Effector memory CD4-positive, alpha-beta T cell (primary cell): Measurements from ENCODE around the gene ABITRAM.
"Not testable (repeated sequence)": the region's sequence is repeated elsewhere in the genome, so short reads cannot be mapped to it uniquely, and the experiment has no call there.

Experiments used
- DNase-seq, 3 donors: peaks; one replicate each; pipeline ENCODE4 v3.0.0-alpha.2; 2020
- H3K27ac ChIP-seq: 2 replicates; pipeline ENCODE4 v1.7.0; 2013; ENCODE audit warnings: mild to moderate bottlenecking, low read length, moderate library complexity; ENCODE audit not compliant: insufficient read depth, poor library complexity, severe bottlenecking
- H3K27me3 ChIP-seq: replicated peaks from 2 replicates; pipeline ENCODE4 v1.7.0; 2013; ENCODE audit warnings: mild to moderate bottlenecking, low read length; ENCODE audit not compliant: insufficient read depth, control insufficient read depth, poor library complexity, severe bottlenecking
- H3K36me3 ChIP-seq: 2 replicates; pipeline ENCODE4 v1.7.0; 2013; ENCODE audit warnings: mild to moderate bottlenecking, low read length, moderate library complexity; ENCODE audit not compliant: control insufficient read depth, insufficient read depth
- H3K4me1 ChIP-seq: 2 replicates; pipeline ENCODE4 v1.7.0; 2013; ENCODE audit warnings: low read length, mild to moderate bottlenecking; ENCODE audit not compliant: control insufficient read depth, insufficient read depth, poor library complexity, severe bottlenecking
- H3K4me3 ChIP-seq: 2 replicates; pipeline ENCODE4 v1.7.0; 2013; ENCODE audit warnings: low read length, low read depth, mild to moderate bottlenecking; ENCODE audit not compliant: insufficient read depth, poor library complexity, severe bottlenecking
- H3K9me3 ChIP-seq: 2 replicates; pipeline ENCODE4 v1.7.0; 2013; ENCODE audit warnings: mild to moderate bottlenecking, low read length, moderate library complexity; ENCODE audit not compliant: control insufficient read depth

The ABITRAM gene

DNA sequence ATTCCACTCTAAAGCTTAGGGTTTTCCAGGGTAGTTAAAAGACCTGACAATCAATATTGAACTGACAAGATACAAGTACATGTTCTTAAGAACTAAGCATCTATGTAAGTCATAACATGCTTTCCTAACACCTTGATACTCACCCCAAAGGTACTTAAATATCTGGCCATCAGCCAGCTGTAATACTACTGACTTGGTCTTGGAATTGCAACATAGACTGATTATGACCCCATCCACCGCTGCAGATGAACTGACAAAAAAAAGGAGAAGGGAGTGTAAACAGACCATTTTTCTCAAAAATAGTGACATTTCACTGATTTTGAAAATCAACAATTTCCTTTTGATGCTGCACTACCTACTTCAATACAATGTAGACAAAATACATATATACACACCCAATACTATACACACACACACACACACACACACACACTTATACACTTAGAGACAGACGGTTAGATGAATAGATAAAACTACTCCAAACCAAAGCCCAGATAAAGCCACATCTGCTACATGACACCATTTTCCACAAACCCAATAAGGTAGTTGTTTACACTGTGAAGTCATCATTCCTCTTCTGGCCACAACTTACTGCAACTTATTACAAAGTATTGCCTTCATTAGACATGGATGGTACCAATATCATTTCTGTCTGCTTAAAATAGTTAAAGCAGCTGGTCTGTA is 30.6 kb upstream of the ABITRAM start:
- Histone ChIP-seq H3K4me1 (no peaks in the 10 kb centered on the region), H3K36me3 (peaks cover 83% of the 10 kb centered on the region)

GRCh38 chr9:108904161-108904560 is 30.0 kb upstream of the ABITRAM start:
- H3K4me3 ChIP-seq = no peak overlapping the region
- H3K4me1 ChIP-seq = no peaks in the 10 kb centered on the region
- no peaks in the 10 kb centered on the region for H3K27me3 ChIP-seq
- DNase-seq = no peak
- no peak overlapping the region for H3K27ac ChIP-seq
- peaks cover 85% of the 10 kb centered on the region for H3K36me3 ChIP-seq
- no peaks in the 10 kb centered on the region for H3K9me3 ChIP-seq

More for the DNA sequence above, 30.6 kb upstream of the ABITRAM start:
- no peak overlapping the region for H3K4me3 ChIP-seq
- no peak for DNase-seq
- H3K27me3 ChIP-seq = no peaks in the 10 kb centered on the region
- no peak overlapping the region for H3K27ac ChIP-seq
- H3K9me3 ChIP-seq = no peaks in the 10 kb centered on the region

DNA sequence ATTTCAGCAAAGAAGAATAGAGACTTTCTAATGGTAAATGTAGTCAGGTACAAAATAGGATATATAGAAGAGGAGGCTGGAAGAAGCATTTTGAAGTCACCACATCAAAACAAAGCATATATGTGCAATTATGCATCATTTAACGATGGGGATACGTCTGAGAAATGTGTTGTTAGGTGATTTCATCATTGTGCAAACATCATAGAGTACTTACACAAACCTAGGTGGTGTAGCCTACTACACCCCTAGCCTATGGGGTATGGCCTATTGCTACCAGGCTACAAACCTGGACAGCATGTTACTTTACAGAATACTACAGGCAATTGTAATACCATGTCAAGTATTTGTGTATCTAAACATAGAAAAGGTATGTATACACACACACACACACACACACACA is 28.7 kb upstream of the ABITRAM start:
- no peak overlapping the region for H3K27ac ChIP-seq
- no peaks in the 10 kb centered on the region for H3K27me3 ChIP-seq
- no peaks in the 10 kb centered on the region for H3K9me3 ChIP-seq
- peaks cover 85% of the 10 kb centered on the region for H3K36me3 ChIP-seq
- no peaks in the 10 kb centered on the region for H3K4me1 ChIP-seq
- no peak overlapping the region for H3K4me3 ChIP-seq
- no peak for DNase-seq

- no peaks in the 10 kb centered on the region for H3K9me3 ChIP-seq
- H3K27me3 ChIP-seq = no peaks in the 10 kb centered on the region
- H3K36me3 ChIP-seq = peaks cover 61% of the 10 kb centered on the region
- no peak overlapping the region for H3K4me3 ChIP-seq
- no peak for DNase-seq
- no peaks in the 10 kb centered on the region for H3K4me1 ChIP-seq
- H3K27ac ChIP-seq = no peak overlapping the region
These were observed 23.8 kb upstream of the ABITRAM start for GRCh38 chr9:108910402-108910801.

DNA sequence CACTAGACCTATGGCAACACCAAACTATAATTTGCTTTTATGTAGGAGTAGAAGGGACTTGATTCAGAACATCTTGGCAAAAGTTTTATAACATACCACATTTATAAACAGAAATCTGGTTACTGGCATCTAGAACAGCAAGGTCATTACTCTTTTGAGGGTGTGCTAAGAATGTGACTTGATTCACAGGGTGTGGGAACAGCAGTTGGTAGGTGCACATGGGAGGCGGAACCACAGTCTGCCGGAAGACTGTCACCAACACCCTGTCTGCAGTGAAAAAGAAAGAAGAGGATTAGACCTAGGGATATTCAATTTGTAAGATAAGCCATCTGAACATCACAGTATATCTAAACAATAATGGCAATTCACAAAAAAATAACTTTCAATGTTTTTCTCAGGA is 23.3 kb upstream of the ABITRAM start:
- no peaks in the 10 kb centered on the region for H3K9me3 ChIP-seq
- no peak overlapping the region for H3K4me3 ChIP-seq
- H3K27me3 ChIP-seq = no peaks in the 10 kb centered on the region
- DNase-seq = no peak
- no peaks in the 10 kb centered on the region for H3K4me1 ChIP-seq
- no peak overlapping the region for H3K27ac ChIP-seq
- peaks cover 62% of the 10 kb centered on the region for H3K36me3 ChIP-seq

GRCh38 chr9:108911820-108912219 is 22.4 kb upstream of the ABITRAM start:
- Histone ChIP-seq H3K27ac (no peak overlapping the region), H3K4me1 (no peaks in the 10 kb centered on the region), H3K9me3 (no peaks in the 10 kb centered on the region), H3K36me3 (peaks cover 58% of the 10 kb centered on the region), H3K27me3 (no peaks in the 10 kb centered on the region), H3K4me3 (no peak overlapping the region)
- DNase-seq = no peak

GRCh38 chr9:108913391-108913790 is 20.8 kb upstream of the ABITRAM start:
- DNase-seq = no peak
- peaks cover 48% of the 10 kb centered on the region for H3K36me3 ChIP-seq

GRCh38 chr9:108919517-108919916 is 14.7 kb upstream of the ABITRAM start:
- Histone ChIP-seq H3K4me1 (no peaks in the 10 kb centered on the region), H3K27ac (no peak overlapping the region), H3K4me3 (no peak overlapping the region), H3K27me3 (no peaks in the 10 kb centered on the region), H3K36me3 (peaks cover 67% of the 10 kb centered on the region), H3K9me3 (no peaks in the 10 kb centered on the region)
- DNase-seq = no peak

More at GRCh38 chr9:108913391-108913790, 20.8 kb upstream of the ABITRAM start:
- H3K27ac ChIP-seq = no peak overlapping the region
- H3K4me1 ChIP-seq = no peaks in the 10 kb centered on the region
- H3K4me3 ChIP-seq = no peak overlapping the region
- no peaks in the 10 kb centered on the region for H3K9me3 ChIP-seq
- no peaks in the 10 kb centered on the region for H3K27me3 ChIP-seq

GRCh38 chr9:108920401-108920800 is 13.8 kb upstream of the ABITRAM start:
- not testable (repeated sequence) for DNase-seq, H3K27ac ChIP-seq, H3K27me3 ChIP-seq, H3K9me3 ChIP-seq, H3K4me1 ChIP-seq, H3K4me3 ChIP-seq
- peaks cover 69% of the 10 kb centered on the region for H3K36me3 ChIP-seq

GRCh38 chr9:108921200-108921599 is 13.0 kb upstream of the ABITRAM start:
- DNase-seq = no peak
- Histone ChIP-seq H3K4me1 (no peaks in the 10 kb centered on the region), H3K9me3 (no peaks in the 10 kb centered on the region), H3K27ac (no peak overlapping the region), H3K27me3 (no peaks in the 10 kb centered on the region), H3K4me3 (no peak overlapping the region), H3K36me3 (peaks cover 69% of the 10 kb centered on the region)
